ENCODE data around the gene IL22.

The IL22 gene

DNA sequence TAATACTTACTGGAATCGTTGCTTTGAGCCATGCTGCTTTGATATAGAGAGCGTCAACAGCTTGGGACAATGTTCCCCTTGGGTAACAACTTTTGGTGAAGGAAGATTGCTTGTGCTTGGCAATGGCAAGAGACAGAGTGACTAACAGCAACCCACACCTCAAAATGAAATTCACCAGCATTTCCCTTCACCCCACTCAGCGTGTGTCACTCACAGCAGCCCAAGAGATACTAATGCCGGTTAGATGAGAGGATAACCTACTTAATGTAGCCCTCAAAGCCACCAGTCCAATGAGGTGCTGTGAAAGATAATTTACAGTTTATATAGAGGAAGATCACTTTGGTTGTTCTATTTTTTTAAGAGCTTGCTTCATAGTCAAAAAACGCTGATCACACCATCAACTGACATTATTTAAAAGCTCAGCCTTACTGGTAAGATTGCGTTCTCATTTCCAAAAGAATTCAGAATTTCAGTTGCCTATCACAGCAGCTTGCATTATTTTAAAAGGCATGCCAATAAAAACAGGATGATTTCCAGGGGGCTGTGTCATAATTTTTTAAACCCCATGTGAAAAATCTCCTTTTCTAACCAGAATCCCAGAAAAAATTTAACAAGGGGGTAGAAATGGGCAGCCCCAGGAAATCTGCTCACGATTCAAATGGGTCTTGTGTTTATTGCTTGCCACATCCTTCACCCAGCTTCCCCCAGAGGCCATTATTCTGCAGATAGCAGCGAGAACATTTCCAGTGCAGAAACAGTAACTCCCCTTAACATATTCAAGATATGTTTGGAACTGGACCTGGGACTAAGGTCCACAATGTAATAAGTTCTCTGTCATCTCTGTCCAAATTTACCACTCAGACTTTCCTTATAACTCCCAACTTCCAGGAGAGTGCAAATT is 27.6 kb downstream of the IL22 start, which contains the start of gene IL26:
TSS of gene IL26 (minus strand) at position 235 of the 901 bp plus-strand sequence. CDS start at position 181, 54 bp downstream.
- DNase-seq, result no peak

- no peak for DNase-seq
Observed at GRCh38 chr12:68224613-68225285, 28.7 kb downstream of the IL22 start.

DNA sequence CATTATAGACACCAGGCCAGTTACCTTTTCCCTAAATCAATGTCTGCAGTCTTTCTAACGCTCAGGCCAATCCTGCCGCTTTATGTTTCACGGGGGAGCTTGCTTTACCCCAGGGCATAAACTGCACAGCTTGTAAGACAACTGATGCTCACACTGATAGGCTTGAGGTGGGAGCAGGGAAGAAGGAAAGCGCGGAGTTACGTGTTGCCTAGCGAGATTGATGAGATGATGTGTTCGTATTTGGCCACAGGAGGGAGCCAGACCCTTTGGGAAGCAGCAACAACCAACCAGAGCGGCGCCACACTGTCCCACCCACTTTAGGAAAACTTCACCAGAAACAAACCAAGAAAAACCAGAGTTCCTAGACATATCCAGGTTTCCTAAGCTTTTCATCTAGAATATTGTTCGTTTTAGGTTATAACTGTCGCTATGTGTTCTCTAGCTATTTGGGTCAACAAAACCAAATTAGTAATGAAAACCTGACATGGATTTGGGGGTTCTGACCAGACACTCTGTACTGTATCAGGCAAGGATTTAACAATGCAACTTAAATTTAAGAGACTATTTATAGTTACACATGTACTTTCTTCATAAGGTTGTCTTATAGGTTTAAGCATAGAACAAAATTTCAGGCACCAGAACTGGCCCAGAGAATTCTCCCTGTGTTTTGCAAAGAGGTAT is 30.2 kb downstream of the IL22 start:
- DNase-seq, result peak; percentile 81

DNA sequence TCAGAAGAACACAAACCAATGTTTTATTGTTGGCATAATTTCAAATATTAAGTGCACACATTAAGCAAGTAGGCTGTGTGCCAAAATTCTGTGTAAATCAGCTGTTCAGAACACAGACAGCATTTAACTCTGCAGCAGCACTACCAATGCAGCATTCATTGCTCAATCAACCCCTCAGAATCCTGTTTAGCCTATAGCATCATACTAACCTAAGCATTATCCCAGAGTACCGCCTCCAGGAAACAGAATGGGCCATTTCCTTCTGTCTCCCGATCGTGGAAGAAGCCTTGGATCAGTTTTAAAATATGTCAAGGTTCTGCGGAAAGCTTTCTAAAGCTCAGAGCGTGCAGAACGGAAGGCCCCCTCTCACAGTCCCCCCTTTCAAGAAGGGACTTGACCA is 31.1 kb downstream of the IL22 start:
- DNase-seq, result peak; percentile 93

- no peak for DNase-seq
Observed at GRCh38 chr12:68221497-68221896, 31.9 kb downstream of the IL22 start.

DNA sequence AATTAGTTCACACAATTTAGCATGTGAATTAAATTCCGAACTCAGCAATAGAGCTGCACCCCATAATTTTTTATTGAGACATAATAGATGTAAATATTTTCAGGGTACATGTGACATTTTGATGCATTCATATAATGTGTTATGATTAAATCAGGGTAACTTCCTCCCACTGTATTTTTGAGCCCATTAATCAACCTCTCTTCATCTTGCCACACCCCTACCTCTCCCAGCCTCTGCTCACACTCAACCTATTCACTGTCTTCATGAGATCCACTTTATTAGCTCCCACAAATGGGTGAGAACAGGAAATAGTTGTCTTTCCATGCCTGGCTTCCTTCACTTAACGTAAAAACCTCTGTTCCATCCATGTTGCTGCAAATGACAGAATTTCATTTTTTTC is 42.5 kb downstream of the IL22 start:
- DNase-seq, result no peak

DNA sequence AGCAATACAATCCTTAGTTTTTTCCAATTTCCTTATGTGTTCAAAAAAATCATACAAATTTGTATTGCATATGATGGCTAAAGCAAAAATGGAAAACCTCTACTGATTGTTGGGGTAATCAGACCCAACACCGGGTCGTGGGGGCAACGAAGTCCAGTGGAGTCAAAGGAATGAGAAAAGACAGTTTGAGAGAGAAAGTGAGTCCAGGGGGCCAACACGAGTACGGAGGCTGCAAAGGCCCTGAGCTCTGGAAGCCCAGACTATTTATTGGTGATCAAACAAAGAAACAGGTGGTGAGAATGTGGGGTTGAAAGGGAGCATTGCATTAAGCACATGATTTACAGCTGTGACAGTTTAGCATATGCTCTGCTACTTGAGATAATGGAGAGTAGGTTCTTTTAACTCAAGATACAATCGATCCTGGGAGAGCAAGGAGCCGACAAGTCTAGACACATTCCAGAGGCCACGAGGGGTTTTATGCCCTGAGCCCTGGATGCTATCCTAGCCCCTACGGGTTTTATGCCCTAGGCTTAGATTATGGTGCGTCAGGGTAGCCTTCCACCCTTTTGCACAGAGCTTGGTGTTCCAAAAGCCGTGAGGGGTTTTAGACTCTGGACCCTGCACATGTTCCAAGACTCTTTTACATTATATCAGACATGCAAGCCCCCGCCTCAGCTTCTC is 44.2 kb downstream of the IL22 start:
- DNase-seq, result peak; percentile 30

DNA sequence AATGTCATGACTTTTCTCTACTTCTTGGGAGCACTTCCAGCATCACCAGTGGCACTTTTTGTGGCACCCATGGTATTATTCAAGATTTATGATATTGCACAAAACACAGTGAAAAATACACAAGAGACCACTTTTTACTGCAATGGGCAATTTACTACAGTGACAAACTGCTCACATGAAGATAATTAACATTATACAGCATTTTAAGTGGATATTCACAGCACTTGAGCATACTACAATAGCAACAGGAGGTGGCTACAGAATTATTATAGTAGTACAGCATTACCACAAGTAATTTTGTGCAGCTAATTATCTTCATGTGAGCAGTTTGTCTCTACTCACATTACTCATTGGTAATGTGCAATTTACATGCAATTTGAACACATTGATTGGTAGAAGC is 46.1 kb downstream of the IL22 start:
- peak; percentile 70 for DNase-seq

GRCh38 chr12:68206446-68206845 is 47.0 kb downstream of the IL22 start:
- peak; percentile 18 for DNase-seq

GRCh38 chr12:68203460-68203875 is 49.9 kb downstream of the IL22 start:
- DNase-seq, result no peak

DNA sequence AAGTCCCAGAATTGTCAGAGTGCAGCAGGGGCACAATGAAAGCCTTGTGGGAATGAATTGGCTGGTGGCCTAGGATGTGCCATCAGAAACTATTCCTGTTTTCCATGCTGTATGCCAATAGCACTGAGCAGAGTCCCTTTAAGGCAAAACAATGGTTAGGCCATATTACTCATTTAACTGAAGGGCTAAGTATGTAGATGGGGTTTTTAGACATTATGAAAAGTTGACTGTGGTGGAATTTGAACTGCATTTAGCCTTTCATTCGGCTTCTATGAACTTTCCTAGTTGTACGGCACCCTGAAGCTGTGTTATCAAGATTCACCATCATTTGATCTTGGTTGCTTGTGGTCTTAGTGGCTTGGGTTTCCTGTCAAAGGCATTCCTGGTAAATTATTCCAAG is 52.5 kb downstream of the IL22 start:
- DNase-seq, result no peak

GRCh38 chr12:68199127-68199526 is 54.3 kb downstream of the IL22 start:
- DNase-seq, result no peak

- DNase-seq, result no peak
Observed at GRCh38 chr12:68198507-68199086, 54.8 kb downstream of the IL22 start.
